Transverse colon (tissue), 4 donors: ENCODE measurements around the gene RNF10. TPM values are rescaled to one million over a fixed set of nuclear protein-coding genes. Genes with fewer than 3 reads are reported as not detected.

Experiments
- DNase-seq: peaks from one replicate; pipeline ENCODE4 v3.0.0-alpha.2; 2019
- H3K27ac ChIP-seq, 4 donors: fragments of 200-600 bp; sonication (generic); 2 replicates each; pipeline ENCODE4 v1.5.1; 2016 to 2018; ENCODE audit warnings: inconsistent platforms in 4 of 4
- H3K27me3 ChIP-seq: fragments of 200-600 bp; sonication (generic); 2 replicates; pipeline ENCODE4 v1.5.1; 2017; ENCODE audit warnings: inconsistent platforms
- H3K36me3 ChIP-seq, 4 donors: fragments of 200-600 bp; sonication (generic); 2 replicates each; pipeline ENCODE4 v1.5.1; 2017 to 2019; ENCODE audit warnings: inconsistent platforms in 4 of 4
- H3K4me1 ChIP-seq, 4 donors: fragments of 200-600 bp; sonication (generic); 2 replicates each; pipeline ENCODE4 v1.5.1; 2017 to 2020; ENCODE audit warnings: inconsistent platforms in 4 of 4
- H3K4me3 ChIP-seq, 4 donors: fragments of 200-600 bp; sonication (generic); 1 replicate in 1 of 4; 2 replicates in 3 of 4; pipeline versions ENCODE4 v1.5.1 to v1.6.1; 2017 to 2019; ENCODE audit warnings: inconsistent platforms in 4 of 4
- H3K9me3 ChIP-seq, 2 donors: fragments of 200-600 bp; sonication (generic); 2 replicates each; pipeline ENCODE4 v1.5.1; 2017 to 2019; ENCODE audit warnings: inconsistent platforms in 2 of 2
- CTCF ChIP-seq, 5 experiments: fragments of 200-600 bp in 3 of 5; fragments of 450-650 bp in 2 of 5; sonication (generic) in 3 of 5; IDR thresholded peaks; 1 replicate in 2 of 5; 2 replicates in 3 of 5; pipeline ENCODE4 v1.5.1; 2016 to 2017; ENCODE audit warnings: antibody characterized with exemption in 5 of 5, inconsistent platforms in 3 of 5, mild to moderate bottlenecking in 2 of 5, moderate library complexity in 1 of 5
- EP300 ChIP-seq: sonication (generic); formaldehyde crosslinking; IDR thresholded peaks from one replicate; pipeline ENCODE4 v1.6.1; 2017; ENCODE audit warnings: antibody characterized with exemption, low read depth
- POLR2A ChIP-seq: fragments of 450-650 bp; IDR thresholded peaks from one replicate; pipeline ENCODE4 v1.6.1; 2016; ENCODE audit warnings: antibody characterized with exemption, mild to moderate bottlenecking, moderate library complexity
- POLR2AphosphoS5 ChIP-seq, 3 donors: sonication (generic); formaldehyde crosslinking; IDR thresholded peaks; one replicate each; pipeline ENCODE4 v1.6.1; 2016; ENCODE audit warnings: antibody characterized with exemption in 3 of 3
- WGBS, 2 donors: methylation state at CpG; one replicate each; pipeline ENCODE4 v1.1.5; 2018; ENCODE audit warnings: low coverage in 1 of 2; 5-methylcytosine and 5-hydroxymethylcytosine counted together
- in situ Hi-C, 4 donors: fragments of 200-750 bp; cut with MboI; loops; one replicate each; pipeline versions ENCODE4 v1.15.0 to v1.15.1; 2017; ENCODE audit warnings: low sequenced_read_pairs in 3 of 4, low pct_ligation_motif_present in 1 of 4, low pct_unique_long_range_greater_than_20kb in 1 of 4
- intact Hi-C: fragments of 100-400 bp; cut with DNase I; formaldehyde crosslinking; loops from one replicate; pipeline ENCODE4 v1.15.1; 2023; ENCODE audit warnings: low total_unique reads
- total RNA-seq, 4 donors: library from RNA; depleted of rRNA; stranded (reverse); fragments of >200 nt; gene quantifications; one replicate each; pipeline ENCODE4 v1.1.0, GENCODE V29; 2016

Gene RNF10
- total RNA-seq, 4 donors from 2014 or later = 204 to 317 (median 213) TPM

- peak within 1 kb of the TSS; percentile 71 to 88 (median 82) for H3K4me3 ChIP-seq
- TF ChIP-seq EP300 (no peak), CTCF (IDR thresholded peaks at IDR 0.05) (peak in 1 of 5 experiments; percentile 5), POLR2A (peak; percentile 92), POLR2AphosphoS5 (IDR thresholded peaks at IDR 0.05) (peak; percentile 95 to 97 (median 97))
- 0% methylated on average over 7 to 42 of the region's 53 CpGs for WGBS, 2 donors
- no peaks in the 10 kb centered on the region for H3K27me3 ChIP-seq
- no peaks in the 10 kb centered on the region for H3K9me3 ChIP-seq
- H3K4me1 ChIP-seq = peaks cover 14 to 27% (median 19%) of the 10 kb centered on the region in 4 donors
- peak; percentile 98 for DNase-seq
- in situ Hi-C loops = no loop called here
- intact Hi-C loops = no loop called here
- peaks cover 0 to 8% (median 3%) of the 10 kb centered on the region in 4 donors for H3K36me3 ChIP-seq
- H3K27ac ChIP-seq = peak within 1 kb of the TSS; percentile 88 to 94 (median 93)
Observed at GRCh38 chr12:120495731-120496412, 38.3 kb upstream of the RNF10 start, which contains the start of gene DYNLL1. Gene DYNLL1 (plus strand): TSS chr12:120496113. CDS start chr12:120496422, 309 bp downstream.

DNA sequence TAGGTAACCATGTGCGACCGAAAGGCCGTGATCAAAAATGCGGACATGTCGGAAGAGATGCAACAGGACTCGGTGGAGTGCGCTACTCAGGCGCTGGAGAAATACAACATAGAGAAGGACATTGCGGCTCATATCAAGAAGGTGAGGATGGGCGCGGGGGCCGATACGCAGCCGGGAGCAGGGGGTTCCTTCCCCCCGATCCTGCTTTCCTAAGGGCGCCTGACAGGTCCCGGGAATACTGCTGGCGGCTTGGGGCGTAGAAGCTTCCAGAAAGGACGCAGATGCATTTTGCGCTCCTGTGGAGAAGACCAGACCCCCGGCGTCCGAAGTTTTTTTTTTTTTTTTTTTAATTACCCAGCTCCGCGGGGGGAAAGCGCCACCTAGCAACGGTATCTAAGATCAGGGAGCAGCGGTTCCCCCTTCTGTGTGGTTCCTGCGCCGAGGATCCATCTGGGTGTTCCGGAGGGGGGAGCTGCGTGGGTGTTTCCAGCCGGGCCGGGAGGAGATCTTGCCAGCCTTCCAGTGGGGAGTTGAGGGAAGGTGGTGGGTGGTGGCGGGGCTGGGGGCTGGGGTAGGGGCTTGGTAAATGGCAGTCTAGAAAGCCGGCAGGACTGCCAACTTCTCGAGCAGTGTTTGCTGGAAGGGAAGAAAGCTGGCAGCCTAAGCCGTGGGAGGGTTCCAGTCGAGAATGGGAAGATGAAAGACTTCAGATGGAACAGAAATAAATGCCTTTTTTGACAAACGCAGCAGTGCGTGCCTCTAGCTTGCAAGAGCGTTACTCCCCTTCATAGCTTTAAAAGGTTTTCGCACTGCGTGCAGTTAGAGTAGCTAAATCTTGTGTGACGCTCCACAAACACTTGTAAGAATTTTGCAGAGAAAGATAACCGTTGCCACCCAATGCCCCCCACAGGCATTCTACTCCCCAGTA is 37.5 kb upstream of the RNF10 start:
- no peaks in the 10 kb centered on the region for H3K9me3 ChIP-seq
- intact Hi-C loops = no loop called here
- in situ Hi-C loops = no loop called here
- DNase-seq = peak; percentile 65
- H3K36me3 ChIP-seq = peaks cover 0 to 8% (median 3%) of the 10 kb centered on the region in 4 donors
- H3K4me3 ChIP-seq = peak overlapping the region; percentile 71 to 88 (median 82)
- peak overlapping the region; percentile 88 to 94 (median 93) for H3K27ac ChIP-seq
- peaks cover 14 to 27% (median 19%) of the 10 kb centered on the region in 4 donors for H3K4me1 ChIP-seq
- TF ChIP-seq POLR2A (no peak), EP300 (no peak), POLR2AphosphoS5 (IDR thresholded peaks at IDR 0.05) (no peak), CTCF (IDR thresholded peaks at IDR 0.05) (peak in 1 of 5 experiments; percentile 8)
- H3K27me3 ChIP-seq = no peaks in the 10 kb centered on the region
- 0 to 6% methylated on average over 3 to 47 of the region's 47 CpGs for WGBS, 2 donors

- in situ Hi-C loops (no loop called here), intact Hi-C loops (no loop called here)
- no peaks in the 10 kb centered on the region for H3K27me3 ChIP-seq
- peaks cover 0 to 8% (median 3%) of the 10 kb centered on the region in 4 donors for H3K36me3 ChIP-seq
- H3K9me3 ChIP-seq = no peaks in the 10 kb centered on the region
- TF ChIP-seq CTCF (IDR thresholded peaks at IDR 0.05) (no peak), EP300 (no peak), POLR2AphosphoS5 (IDR thresholded peaks at IDR 0.05) (no peak), POLR2A (no peak)
- peak overlapping the region in 3 of 4 donors; percentile 71 to 85 (median 79) for H3K4me3 ChIP-seq
- DNase-seq = no peak
- H3K4me1 ChIP-seq = peaks cover 14 to 27% (median 19%) of the 10 kb centered on the region in 4 donors
- peak overlapping the region; percentile 88 to 94 (median 93) for H3K27ac ChIP-seq
- WGBS, 2 donors = 17 to 25% methylated on average over 6 to 9 of the region's 9 CpGs
Observed at GRCh38 chr12:120497524-120498150, 36.5 kb upstream of the RNF10 start.
